ENCODE data around the gene CLCNKA. TPM values are rescaled to one million over a fixed set of nuclear protein-coding genes. Genes with fewer than 3 reads are reported as not detected.
"Not testable (repeated sequence)": the region's sequence is repeated elsewhere in the genome, so short reads cannot be mapped to it uniquely, and the experiment has no call there.

CLCNKA gene
- polyA plus RNA-seq = 0.18 TPM
- long read RNA-seq, donor 1 = 0 reads
- long read RNA-seq, donor 2 = 0 reads
- long read RNA-seq, donor 3 = 0 reads
- long read RNA-seq, donor 4 = 0 reads
- long read RNA-seq, donor 5 = 0 reads
- long read RNA-seq, donor 6 = 0 reads
- long read RNA-seq, donor 7 = 0 reads
- long read RNA-seq, donor 8 = 0 reads
- long read RNA-seq, donor 9 = 0 reads
- long read RNA-seq, donor 10 = 0 reads
- long read RNA-seq, donor 11 = 0 reads

DNA sequence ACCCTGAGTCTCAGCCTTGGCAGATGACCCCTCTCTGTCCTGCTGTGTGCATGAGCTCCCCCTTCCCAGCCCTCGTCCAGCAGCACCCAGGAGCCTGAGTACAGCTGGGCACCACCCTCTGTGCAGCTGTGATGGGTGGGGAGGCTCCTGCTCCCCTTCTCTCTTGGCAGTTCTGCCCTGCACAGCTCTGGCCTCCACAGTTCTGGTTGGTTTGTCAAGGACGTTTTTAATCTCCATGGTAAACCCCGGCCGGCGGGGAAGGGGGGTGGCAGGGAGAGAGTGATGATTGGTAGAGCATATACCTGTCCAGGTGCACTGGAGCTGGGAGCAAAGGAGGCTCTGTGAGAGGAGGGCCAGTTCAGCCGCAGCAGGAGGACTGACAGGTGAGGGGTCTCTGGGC lies at the start of gene CLCNKA:
TSS of gene CLCNKA (plus strand) at position 356 of the 400 bp plus-strand sequence. CDS start 584 bp downstream, outside the sequence.
- DNase-seq = no peak
- Histone ChIP-seq H3K27me3 (ENCODE audit: control insufficient read depth, insufficient read depth, low read length) (no peaks in the 10 kb centered on the region), H3K4me1 (ENCODE audit: control insufficient read depth, insufficient read depth, low read length) (peaks cover 20% of the 10 kb centered on the region), H3K9me3 (ENCODE audit: control insufficient read depth, low read depth, low read length) (no peaks in the 10 kb centered on the region), H3K36me3 (ENCODE audit: control insufficient read depth, insufficient read depth, low read length) (no peaks in the 10 kb centered on the region), H3K27ac (ENCODE audit: low read length) (no peak within 1 kb of the TSS), H3K4me3 (ENCODE audit: low read length) (no peak within 1 kb of the TSS)
- WGBS (ENCODE audit: insufficient coverage, low lambda C conversion rate) = no CpG with 5 or more reads among the region's 6 CpGs

GRCh38 chr1:15972409-15972808 lies 49.4 kb upstream of the CLCNKA start:
- Histone ChIP-seq H3K9me3 (ENCODE audit: control insufficient read depth, low read depth, low read length) (peaks cover 3% of the 10 kb centered on the region), H3K4me3 (ENCODE audit: low read length) (no peak overlapping the region), H3K27me3 (ENCODE audit: control insufficient read depth, insufficient read depth, low read length) (no peaks in the 10 kb centered on the region), H3K36me3 (ENCODE audit: control insufficient read depth, insufficient read depth, low read length) (peaks cover 39% of the 10 kb centered on the region), H3K4me1 (ENCODE audit: control insufficient read depth, insufficient read depth, low read length) (peaks cover 5% of the 10 kb centered on the region), H3K27ac (ENCODE audit: low read length) (no peak overlapping the region)
- no CpG with 5 or more reads among the region's 1 CpG for WGBS (ENCODE audit: insufficient coverage, low lambda C conversion rate)
- DNase-seq = no peak

GRCh38 chr1:15973772-15974171 lies 48.1 kb upstream of the CLCNKA start:
- H3K9me3 ChIP-seq (ENCODE audit: control insufficient read depth, low read depth, low read length) = peaks cover 3% of the 10 kb centered on the region
- H3K27ac ChIP-seq (ENCODE audit: low read length) = no peak overlapping the region
- no CpG with 5 or more reads among the region's 4 CpGs for WGBS (ENCODE audit: insufficient coverage, low lambda C conversion rate)
- H3K4me3 ChIP-seq (ENCODE audit: low read length) = no peak overlapping the region
- H3K36me3 ChIP-seq (ENCODE audit: control insufficient read depth, insufficient read depth, low read length) = peaks cover 29% of the 10 kb centered on the region
- no peaks in the 10 kb centered on the region for H3K27me3 ChIP-seq (ENCODE audit: control insufficient read depth, insufficient read depth, low read length)
- no peak for DNase-seq
- H3K4me1 ChIP-seq (ENCODE audit: control insufficient read depth, insufficient read depth, low read length) = peaks cover 5% of the 10 kb centered on the region

- Histone ChIP-seq H3K4me1 (ENCODE audit: control insufficient read depth, insufficient read depth, low read length) (peaks cover 5% of the 10 kb centered on the region), H3K9me3 (ENCODE audit: control insufficient read depth, low read depth, low read length) (no peaks in the 10 kb centered on the region), H3K27ac (ENCODE audit: low read length) (no peak overlapping the region), H3K27me3 (ENCODE audit: control insufficient read depth, insufficient read depth, low read length) (no peaks in the 10 kb centered on the region), H3K4me3 (ENCODE audit: low read length) (peak overlapping the region; percentile 67), H3K36me3 (ENCODE audit: control insufficient read depth, insufficient read depth, low read length) (peaks cover 20% of the 10 kb centered on the region)
- no CpG with 5 or more reads among the region's 9 CpGs for WGBS (ENCODE audit: insufficient coverage, low lambda C conversion rate)
- no peak for DNase-seq
Measured at GRCh38 chr1:15974855-15975254, 47.0 kb upstream of the CLCNKA start.

- Histone ChIP-seq H3K36me3 (ENCODE audit: control insufficient read depth, insufficient read depth, low read length) (peaks cover 17% of the 10 kb centered on the region), H3K9me3 (ENCODE audit: control insufficient read depth, low read depth, low read length) (no peaks in the 10 kb centered on the region), H3K27ac (ENCODE audit: low read length) (no peak overlapping the region), H3K4me3 (ENCODE audit: low read length) (peak overlapping the region; percentile 67), H3K27me3 (ENCODE audit: control insufficient read depth, insufficient read depth, low read length) (no peaks in the 10 kb centered on the region), H3K4me1 (ENCODE audit: control insufficient read depth, insufficient read depth, low read length) (peaks cover 5% of the 10 kb centered on the region)
- 0% methylated on average over 1 of the region's 47 CpGs for WGBS (ENCODE audit: insufficient coverage, low lambda C conversion rate)
- DNase-seq = peak; percentile 34 to 49
Measured at GRCh38 chr1:15975358-15975804, 46.5 kb upstream of the CLCNKA start.

DNA sequence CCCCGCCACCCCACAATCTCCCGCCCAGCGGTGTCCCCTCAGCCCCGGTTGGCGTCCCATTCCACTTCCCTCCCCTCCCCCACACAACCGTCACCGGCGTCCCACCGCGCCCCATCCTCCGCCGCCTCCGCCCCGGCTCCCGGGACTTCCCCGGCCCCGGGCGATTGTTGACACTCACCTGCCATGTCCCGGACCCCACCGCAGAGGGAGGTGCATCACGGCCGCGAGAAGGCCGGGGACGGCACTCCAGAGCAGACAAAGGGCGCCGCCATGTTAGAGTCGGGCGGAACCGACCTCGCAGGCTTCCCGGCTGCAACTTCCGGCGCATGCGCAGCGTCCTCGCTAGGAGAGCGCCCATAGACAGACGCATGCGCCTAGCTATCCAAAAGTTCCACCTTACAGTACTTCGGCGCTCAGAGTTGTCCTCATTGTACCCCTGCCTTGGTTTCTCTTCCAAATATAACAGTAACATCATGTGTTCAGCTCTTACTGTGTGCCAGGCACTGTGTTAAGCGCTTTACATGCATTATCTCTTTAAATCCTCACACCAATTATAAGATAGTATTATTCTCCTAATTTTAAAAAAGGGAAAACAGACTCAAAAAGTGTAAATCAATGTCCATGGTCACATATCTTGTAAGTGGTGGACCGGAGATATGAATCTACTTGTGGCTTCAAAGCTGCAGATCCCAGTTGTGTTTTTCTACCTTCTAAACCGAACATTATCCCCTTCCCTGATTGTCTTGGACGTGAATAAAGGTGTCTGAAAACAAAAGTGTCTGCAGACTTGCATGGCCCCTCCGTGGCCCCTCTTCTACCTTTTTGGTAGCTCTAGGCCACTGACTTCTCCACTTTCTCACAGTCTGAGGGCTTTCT lies 45.8 kb upstream of the CLCNKA start, which contains the start of gene ZBTB17:
TSS of gene ZBTB17 (minus strand) at position 297 of the 876 bp plus-strand sequence. CDS start 27,606 bp downstream, outside the sequence.
- peak; percentile 91 to 94 for DNase-seq
- 0% methylated on average over 1 of the region's 47 CpGs for WGBS (ENCODE audit: insufficient coverage, low lambda C conversion rate)
- Histone ChIP-seq H3K27ac (ENCODE audit: low read length) (no peak within 1 kb of the TSS), H3K9me3 (ENCODE audit: control insufficient read depth, low read depth, low read length) (no peaks in the 10 kb centered on the region), H3K4me1 (ENCODE audit: control insufficient read depth, insufficient read depth, low read length) (peaks cover 5% of the 10 kb centered on the region), H3K4me3 (ENCODE audit: low read length) (peak within 1 kb of the TSS; percentile 67), H3K36me3 (ENCODE audit: control insufficient read depth, insufficient read depth, low read length) (peaks cover 15% of the 10 kb centered on the region), H3K27me3 (ENCODE audit: control insufficient read depth, insufficient read depth, low read length) (no peaks in the 10 kb centered on the region)

DNA sequence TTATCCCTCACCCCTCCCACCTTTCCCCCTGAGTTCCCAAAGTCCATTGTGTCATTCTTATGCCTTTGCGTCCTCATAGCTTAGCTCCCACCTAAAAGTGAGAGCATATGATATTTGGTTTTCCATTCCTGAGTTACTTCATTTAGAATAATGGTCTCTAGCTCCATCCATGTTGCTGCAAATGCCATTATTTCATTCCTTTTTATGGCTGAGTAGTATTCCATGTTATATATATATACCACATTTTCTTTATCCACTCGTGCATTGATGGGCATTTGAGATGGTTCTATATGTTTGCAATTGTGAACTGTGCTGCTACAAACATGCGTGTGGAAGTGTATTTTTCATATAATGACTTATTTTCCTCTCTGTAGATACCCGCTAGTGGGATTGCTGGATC lies 43.9 kb upstream of the CLCNKA start:
- WGBS (ENCODE audit: insufficient coverage, low lambda C conversion rate) = 100% methylated on average over 1 of the region's 4 CpGs
- DNase-seq; H3K4me1 ChIP-seq (ENCODE audit: control insufficient read depth, insufficient read depth, low read length); H3K36me3 ChIP-seq (ENCODE audit: control insufficient read depth, insufficient read depth, low read length); H3K27me3 ChIP-seq (ENCODE audit: control insufficient read depth, insufficient read depth, low read length); H3K4me3 ChIP-seq (ENCODE audit: low read length); H3K27ac ChIP-seq (ENCODE audit: low read length); H3K9me3 ChIP-seq (ENCODE audit: control insufficient read depth, low read depth, low read length): not testable (repeated sequence)

DNA sequence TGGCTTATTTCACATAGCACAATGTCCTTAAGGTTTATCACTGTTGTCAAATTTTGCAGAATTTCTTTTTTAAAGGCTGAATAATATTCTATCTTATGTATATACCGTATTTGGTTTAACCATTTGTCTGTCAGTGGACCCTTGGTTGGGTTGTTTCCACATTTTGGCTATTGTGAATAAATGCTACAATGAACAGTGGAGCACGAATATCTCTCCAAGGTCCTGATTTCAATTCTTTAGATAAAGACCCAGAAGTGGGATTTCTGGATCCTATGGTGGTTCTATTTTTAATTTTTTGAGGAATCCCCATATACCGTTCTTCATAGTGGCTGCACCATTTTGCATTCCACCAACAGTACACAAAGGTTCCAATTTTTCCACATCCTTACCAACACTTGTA lies 40.2 kb upstream of the CLCNKA start:
- peaks cover 6% of the 10 kb centered on the region for H3K9me3 ChIP-seq (ENCODE audit: control insufficient read depth, low read depth, low read length)
- H3K36me3 ChIP-seq (ENCODE audit: control insufficient read depth, insufficient read depth, low read length) = no peaks in the 10 kb centered on the region
- DNase-seq = no peak
- no peaks in the 10 kb centered on the region for H3K4me1 ChIP-seq (ENCODE audit: control insufficient read depth, insufficient read depth, low read length)
- 92% methylated on average over 2 of the region's 3 CpGs for WGBS (ENCODE audit: insufficient coverage, low lambda C conversion rate)
- H3K27ac ChIP-seq (ENCODE audit: low read length) = no peak overlapping the region
- H3K4me3 ChIP-seq (ENCODE audit: low read length) = no peak overlapping the region
- H3K27me3 ChIP-seq (ENCODE audit: control insufficient read depth, insufficient read depth, low read length) = no peaks in the 10 kb centered on the region

DNA sequence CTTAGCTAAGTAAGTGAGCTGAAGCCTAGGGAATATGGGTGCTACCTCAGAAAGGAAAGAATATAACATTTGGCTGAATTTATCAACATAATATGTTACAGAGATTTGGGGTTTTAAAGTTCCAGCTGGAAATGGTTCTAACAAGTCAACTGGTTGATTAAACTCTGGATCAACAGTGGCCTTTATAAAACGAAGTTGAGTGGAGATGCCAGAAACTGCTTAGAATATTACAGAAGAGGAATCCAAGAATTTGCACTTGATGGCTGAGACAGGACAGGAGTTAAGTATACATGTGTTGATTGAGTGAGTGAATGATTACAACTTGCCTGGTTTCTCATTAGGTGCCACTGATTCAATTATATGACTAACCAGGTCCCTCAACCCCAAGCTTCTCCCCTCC lies 38.6 kb upstream of the CLCNKA start:
- H3K9me3 ChIP-seq (ENCODE audit: control insufficient read depth, low read depth, low read length) = peaks cover 6% of the 10 kb centered on the region
- no peaks in the 10 kb centered on the region for H3K36me3 ChIP-seq (ENCODE audit: control insufficient read depth, insufficient read depth, low read length)
- no peak overlapping the region for H3K27ac ChIP-seq (ENCODE audit: low read length)
- no peak overlapping the region for H3K4me3 ChIP-seq (ENCODE audit: low read length)
- WGBS (ENCODE audit: insufficient coverage, low lambda C conversion rate) = no CpG with 5 or more reads among the region's 1 CpG
- H3K27me3 ChIP-seq (ENCODE audit: control insufficient read depth, insufficient read depth, low read length) = no peaks in the 10 kb centered on the region
- H3K4me1 ChIP-seq (ENCODE audit: control insufficient read depth, insufficient read depth, low read length) = no peaks in the 10 kb centered on the region
- DNase-seq = no peak

- no CpG with 5 or more reads among the region's 5 CpGs for WGBS (ENCODE audit: insufficient coverage, low lambda C conversion rate)
- no peaks in the 10 kb centered on the region for H3K4me1 ChIP-seq (ENCODE audit: control insufficient read depth, insufficient read depth, low read length)
- DNase-seq = no peak
- H3K36me3 ChIP-seq (ENCODE audit: control insufficient read depth, insufficient read depth, low read length) = no peaks in the 10 kb centered on the region
- peaks cover 6% of the 10 kb centered on the region for H3K9me3 ChIP-seq (ENCODE audit: control insufficient read depth, low read depth, low read length)
- H3K27me3 ChIP-seq (ENCODE audit: control insufficient read depth, insufficient read depth, low read length) = no peaks in the 10 kb centered on the region
- H3K27ac ChIP-seq (ENCODE audit: low read length) = no peak overlapping the region
- no peak overlapping the region for H3K4me3 ChIP-seq (ENCODE audit: low read length)
Measured at GRCh38 chr1:15985611-15986297, 36.1 kb upstream of the CLCNKA start.
